Caco-2 (cell line): ENCODE measurements around the gene THUMPD2. TPM values are rescaled to one million over a fixed set of nuclear protein-coding genes. Genes with fewer than 3 reads are reported as not detected.

Experiments
- BruUV-seq: library from RNA; stranded (reverse); fragments of 400-500 nt; replicated peaks from 2 replicates; lab custom pipeline; 2021; lab: Mats Ljungman, UMichigan
- CTCF ChIA-PET: fragments of 300-600 bp; sonication (Branson Sonifier 250); formaldehyde crosslinking; loops from one replicate; lab custom pipeline; 2022; ENCODE audit warnings: antibody characterized with exemption; lab: Charles Lee
- POLR2A ChIA-PET: fragments of 300-600 bp; sonication (Branson Sonifier 250); formaldehyde crosslinking; loops from one replicate; lab custom pipeline; 2022; ENCODE audit warnings: antibody characterized with exemption; lab: Charles Lee
- DNase-seq, 2 experiments: peaks; one replicate each; pipeline versions ENCODE4 v3.0.0 to v3.0.0-alpha.2; 2020 to 2022
- H3K27me3 ChIP-seq: replicated peaks from 2 replicates; pipeline ENCODE4 v1.6.0; 2011; ENCODE audit warnings: low read length; ENCODE audit not compliant: control insufficient read depth, insufficient read depth
- H3K36me3 ChIP-seq: 2 replicates; pipeline ENCODE4 v1.5.1; 2011; ENCODE audit warnings: low read length; ENCODE audit not compliant: control insufficient read depth, insufficient read depth
- H3K4me1 ChIP-seq: fragments of 250-450 bp; sonication (Bioruptor Pico); 2 replicates; pipeline ENCODE4 v1.5.1; 2020; ENCODE audit warnings: mild to moderate bottlenecking
- H3K4me3 ChIP-seq: 2 replicates; pipeline ENCODE4 v1.5.1; 2011; ENCODE audit warnings: low read depth, mild to moderate bottlenecking, control low read depth, low read length
- H3K9me3 ChIP-seq: fragments of 250-450 bp; sonication (Bioruptor Pico); 2 replicates; pipeline ENCODE4 v1.5.1; 2020; ENCODE audit warnings: mild to moderate bottlenecking, moderate library complexity
- H3K27ac Mint-ChIP-seq: one replicate; pipeline ENCODE4 v1.8.0; 2022; ENCODE audit warnings: mixed read lengths; ENCODE audit not compliant: unreplicated experiment
- H3K27me3 Mint-ChIP-seq: one replicate; pipeline ENCODE4 v1.8.0; 2022; ENCODE audit warnings: mixed read lengths; ENCODE audit not compliant: insufficient read depth, unreplicated experiment
- H3K36me3 Mint-ChIP-seq: one replicate; pipeline ENCODE4 v1.8.0; 2022; ENCODE audit warnings: mild to moderate bottlenecking, mixed read lengths; ENCODE audit not compliant: insufficient read depth, unreplicated experiment
- H3K4me1 Mint-ChIP-seq: one replicate; pipeline ENCODE4 v1.8.0; 2022; ENCODE audit warnings: low read depth, mixed read lengths; ENCODE audit not compliant: unreplicated experiment
- H3K4me3 Mint-ChIP-seq: one replicate; pipeline ENCODE4 v1.8.0; 2022; ENCODE audit warnings: mild to moderate bottlenecking, moderate library complexity, mixed read lengths; ENCODE audit not compliant: unreplicated experiment
- H3K9me3 Mint-ChIP-seq: one replicate; pipeline ENCODE4 v1.8.0; 2022; ENCODE audit warnings: mixed read lengths; ENCODE audit not compliant: unreplicated experiment
- CTCF ChIP-seq, 2 experiments: fragments of 200-600 bp in 1 of 2; IDR thresholded peaks; 1 replicate in 1 of 2; 2 replicates in 1 of 2; pipeline versions ENCODE4 v1.5.1 to v1.8.0; 2011 to 2022; ENCODE audit warnings: antibody characterized with exemption in 1 of 2, control low read depth in 1 of 2, inconsistent platforms in 1 of 2, low read depth in 1 of 2, low read length in 1 of 2, mild to moderate bottlenecking in 1 of 2, moderate library complexity in 1 of 2; ENCODE audit not compliant: insufficient read depth in 1 of 2, severe bottlenecking in 1 of 2, unreplicated experiment in 1 of 2
- intact Hi-C: fragments of 100-400 bp; cut with micrococcal nuclease; formaldehyde crosslinking; loops from one replicate; pipeline ENCODE4 v1.10.0; 2022; ENCODE audit not compliant: unreplicated experiment
- total RNA-seq: library from RNA; stranded (reverse); gene quantifications from 2 replicates; pipeline ENCODE4 v1.2.3, GENCODE V29; 2022

THUMPD2 gene
- total RNA-seq, 1 experiment from 2014 or later = 13.8 TPM

GRCh38 chr2:39696101-39696553, 82.9 kb downstream of the THUMPD2 start:
- intact Hi-C loops = loop anchor here (10.0 kb wide), 1 partner anchor 181 kb away; no protein-coding TSS in a partner anchor
- CTCF ChIA-PET = interaction anchor here (0.7 to 0.8 kb wide), 2 partner anchors 102 to 180 kb away, joined by 3 read pairs; no protein-coding TSS in a partner anchor
- no peaks in the 10 kb centered on the region; the same call in 1 of the 2 replicates for H3K9me3 ChIP-seq
- H3K36me3 Mint-ChIP-seq = no peaks in the 10 kb centered on the region
- no peaks in the 10 kb centered on the region; the same call in 1 of the 2 replicates for H3K27me3 ChIP-seq
- no peaks in the 10 kb centered on the region for H3K4me1 ChIP-seq
- no peak for DNase-seq
- no peak overlapping the region for H3K27ac Mint-ChIP-seq
- peaks cover 14% of the 10 kb centered on the region for H3K27me3 Mint-ChIP-seq
- BruUV-seq = no TSS peak
- no peaks in the 10 kb centered on the region for H3K36me3 ChIP-seq
- H3K4me3 Mint-ChIP-seq = no peak overlapping the region
- no peak overlapping the region for H3K4me3 ChIP-seq
- POLR2A ChIA-PET = no interaction called here
- H3K4me1 Mint-ChIP-seq = no peaks in the 10 kb centered on the region
- TF ChIP-seq CTCF (IDR thresholded peaks at IDR 0.05; ENCODE audit: insufficient read depth in 1 of 2, low read depth in 1 of 2, low read length in 1 of 2, severe bottlenecking in 1 of 2, unreplicated experiment in 1 of 2) = no peak
- peaks cover 15% of the 10 kb centered on the region for H3K9me3 Mint-ChIP-seq

GRCh38 chr2:39693245-39693644, 85.8 kb downstream of the THUMPD2 start:
- Histone ChIP-seq H3K36me3 (no peaks in the 10 kb centered on the region), H3K9me3 (no peaks in the 10 kb centered on the region), H3K4me3 (no peak overlapping the region), H3K4me1 (no peaks in the 10 kb centered on the region), H3K27me3 (no peaks in the 10 kb centered on the region; the same call in 1 of the 2 replicates)
- Mint-ChIP-seq H3K27me3 (peaks cover 10% of the 10 kb centered on the region), H3K9me3 (no peaks in the 10 kb centered on the region), H3K27ac (no peak overlapping the region), H3K4me3 (no peak overlapping the region), H3K36me3 (no peaks in the 10 kb centered on the region), H3K4me1 (peaks cover 7% of the 10 kb centered on the region)
- CTCF ChIA-PET = no interaction called here
- TF ChIP-seq CTCF (IDR thresholded peaks at IDR 0.05; ENCODE audit: insufficient read depth in 1 of 2, low read depth in 1 of 2, low read length in 1 of 2, severe bottlenecking in 1 of 2, unreplicated experiment in 1 of 2) = no peak
- POLR2A ChIA-PET = no interaction called here
- DNase-seq = no peak
- intact Hi-C loops = loop anchor here (5.0 to 10.0 kb wide), 2 partner anchors 101 to 178 kb away; no protein-coding TSS in a partner anchor
- no TSS peak for BruUV-seq

GRCh38 chr2:39689876-39690275, 89.2 kb downstream of the THUMPD2 start:
- ChIA-PET CTCF (no interaction called here), POLR2A (no interaction called here)
- no peaks in the 10 kb centered on the region for H3K27me3 ChIP-seq
- TF ChIP-seq CTCF (IDR thresholded peaks at IDR 0.05; ENCODE audit: insufficient read depth in 1 of 2, low read depth in 1 of 2, low read length in 1 of 2, severe bottlenecking in 1 of 2, unreplicated experiment in 1 of 2) = no peak
- Mint-ChIP-seq H3K4me3 (no peak overlapping the region), H3K27me3 (peaks cover 10% of the 10 kb centered on the region), H3K4me1 (peaks cover 7% of the 10 kb centered on the region), H3K9me3 (no peaks in the 10 kb centered on the region), H3K36me3 (no peaks in the 10 kb centered on the region), H3K27ac (no peak overlapping the region)
- H3K36me3 ChIP-seq = no peaks in the 10 kb centered on the region
- no peak for DNase-seq
- intact Hi-C loops = loop anchor here (5.0 to 10.0 kb wide), 2 partner anchors 98 to 175 kb away; no protein-coding TSS in a partner anchor
- H3K9me3 ChIP-seq = no peaks in the 10 kb centered on the region
- H3K4me1 ChIP-seq = no peaks in the 10 kb centered on the region
- no TSS peak for BruUV-seq
- no peak overlapping the region for H3K4me3 ChIP-seq
